ENCODE results near the gene CCDC85B. TPM values are rescaled to one million over a fixed set of nuclear protein-coding genes. Genes with fewer than 3 reads are reported as not detected.
"Not testable (repeated sequence)": the region's sequence is repeated elsewhere in the genome, so short reads cannot be mapped to it uniquely, and the experiment has no call there.

CCDC85B gene
- total RNA-seq, 4 donors from 2014 or later = 7.9 to 140 (median 23.1) TPM

- Histone ChIP-seq H3K4me1 (peaks cover 31 to 65% (median 49%) of the 10 kb centered on the region in 4 donors), H3K9me3 (no peaks in the 10 kb centered on the region), H3K27me3 (no peaks in the 10 kb centered on the region), H3K27ac (peak overlapping the region; percentile 95 to 99 (median 97)), H3K36me3 (peaks cover 0 to 5% (median 0%) of the 10 kb centered on the region in 4 donors), H3K4me3 (peak overlapping the region; percentile 50 to 79 (median 54))
- in situ Hi-C loops (cut with MboI; ENCODE audit: low pct_ligation_motif_present in 1 of 4, low pct_unique_long_range_greater_than_20kb in 1 of 4, low sequenced_read_pairs in 3 of 4) = loop anchor here in 3 of 4 donors (10.0 to 25.0 kb wide), 2 partner anchors 97 to 100 kb away; no protein-coding TSS in a partner anchor
- WGBS, 2 donors (ENCODE audit: low coverage in 1 of 2) = 5% methylated on average over 21 of the region's 23 CpGs; no CpG with 5 or more reads in 1 of the 2 donors
- TF ChIP-seq POLR2AphosphoS5 (IDR thresholded peaks at IDR 0.05) = no peak
- TF ChIP-seq, protein P1, sequence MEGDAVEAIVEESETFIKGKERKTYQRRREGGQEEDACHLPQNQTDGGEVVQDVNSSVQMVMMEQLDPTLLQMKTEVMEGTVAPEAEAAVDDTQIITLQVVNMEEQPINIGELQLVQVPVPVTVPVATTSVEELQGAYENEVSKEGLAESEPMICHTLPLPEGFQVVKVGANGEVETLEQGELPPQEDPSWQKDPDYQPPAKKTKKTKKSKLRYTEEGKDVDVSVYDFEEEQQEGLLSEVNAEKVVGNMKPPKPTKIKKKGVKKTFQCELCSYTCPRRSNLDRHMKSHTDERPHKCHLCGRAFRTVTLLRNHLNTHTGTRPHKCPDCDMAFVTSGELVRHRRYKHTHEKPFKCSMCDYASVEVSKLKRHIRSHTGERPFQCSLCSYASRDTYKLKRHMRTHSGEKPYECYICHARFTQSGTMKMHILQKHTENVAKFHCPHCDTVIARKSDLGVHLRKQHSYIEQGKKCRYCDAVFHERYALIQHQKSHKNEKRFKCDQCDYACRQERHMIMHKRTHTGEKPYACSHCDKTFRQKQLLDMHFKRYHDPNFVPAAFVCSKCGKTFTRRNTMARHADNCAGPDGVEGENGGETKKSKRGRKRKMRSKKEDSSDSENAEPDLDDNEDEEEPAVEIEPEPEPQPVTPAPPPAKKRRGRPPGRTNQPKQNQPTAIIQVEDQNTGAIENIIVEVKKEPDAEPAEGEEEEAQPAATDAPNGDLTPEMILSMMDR (IDR thresholded peaks at IDR 0.05) = no peak
- TF ChIP-seq POLR2A (IDR thresholded peaks at IDR 0.05) = no peak
- no peak for TF ChIP-seq EP300 (IDR thresholded peaks at IDR 0.05; ENCODE audit: low read depth)
- DNase-seq = no peak
- intact Hi-C loops (cut with DNase I; ENCODE audit: low total_unique reads) = loop anchor here (2.0 kb wide), 1 partner anchor 31 kb away; the partner anchor contains the start of genes C11orf68 and DRAP1
These were observed 2.7 kb upstream of the CCDC85B start for GRCh38 chr11:65887723-65888162.

DNA sequence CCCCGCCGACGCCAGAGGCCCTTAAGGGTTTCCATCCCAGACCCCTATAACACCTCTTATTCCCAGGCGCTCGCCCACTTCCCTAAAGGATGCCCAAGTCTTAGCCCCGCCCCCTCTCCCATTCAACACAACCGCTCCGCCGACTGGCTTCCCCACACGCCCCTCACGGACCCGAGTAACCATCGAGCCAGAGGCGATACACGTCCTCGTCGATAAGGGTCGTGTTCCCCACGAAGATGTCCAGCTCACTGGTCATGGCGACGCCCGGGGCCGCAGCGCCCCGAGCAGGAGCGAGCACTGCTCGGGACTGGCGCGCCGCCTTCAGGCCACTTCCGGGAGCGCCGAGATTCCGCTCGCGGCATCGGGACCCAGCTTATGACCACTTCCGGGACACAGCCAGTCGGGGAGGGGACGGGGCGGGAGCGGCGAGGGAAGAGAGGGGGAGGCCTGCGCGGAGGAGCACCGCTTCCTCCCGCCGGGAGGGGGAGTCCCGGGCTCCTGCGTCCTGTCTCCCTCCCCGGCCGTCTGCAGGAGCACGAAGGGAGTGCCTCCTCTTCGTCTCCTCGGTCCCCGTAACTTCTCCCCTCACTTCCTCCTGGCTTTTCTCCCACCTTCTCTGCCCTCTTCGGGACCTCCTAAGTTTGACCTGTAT lies 2.2 kb upstream of the CCDC85B start, which contains the start of gene FIBP:
FIBP (minus strand) TSS at position 309 of the 652 bp plus-strand sequence; CDS start at position 256, 53 bp downstream.
- peaks cover 0 to 4% (median 0%) of the 10 kb centered on the region in 4 donors for H3K36me3 ChIP-seq
- WGBS, 2 donors (ENCODE audit: low coverage in 1 of 2) = 0 to 1% methylated on average over 3 to 53 of the region's 57 CpGs
- intact Hi-C loops (cut with DNase I; ENCODE audit: low total_unique reads) = loop anchor here (2.0 kb wide), 1 partner anchor 31 kb away; the partner anchor contains the start of genes C11orf68 and DRAP1
- H3K27me3 ChIP-seq = no peaks in the 10 kb centered on the region
- H3K9me3 ChIP-seq = no peaks in the 10 kb centered on the region
- peaks cover 36 to 70% (median 55%) of the 10 kb centered on the region in 4 donors for H3K4me1 ChIP-seq
- in situ Hi-C loops (cut with MboI; ENCODE audit: low pct_ligation_motif_present in 1 of 4, low pct_unique_long_range_greater_than_20kb in 1 of 4, low sequenced_read_pairs in 3 of 4) = loop anchor here in 3 of 4 donors (10.0 to 25.0 kb wide), 2 partner anchors 97 to 99 kb away; no protein-coding TSS in a partner anchor
- peak within 1 kb of the TSS; percentile 50 to 79 (median 54) for H3K4me3 ChIP-seq
- peak within 1 kb of the TSS; percentile 95 to 99 (median 97) for H3K27ac ChIP-seq
- peak; percentile 90 to 97 (median 93) for TF ChIP-seq POLR2AphosphoS5 (IDR thresholded peaks at IDR 0.05)
- no peak for TF ChIP-seq EP300 (IDR thresholded peaks at IDR 0.05; ENCODE audit: low read depth)
- TF ChIP-seq, protein P1 (IDR thresholded peaks at IDR 0.05) = peak; percentile 77 to 99 (median 87)
- peak; percentile 94 for TF ChIP-seq POLR2A (IDR thresholded peaks at IDR 0.05)
- peak; percentile 98 for DNase-seq

DNA sequence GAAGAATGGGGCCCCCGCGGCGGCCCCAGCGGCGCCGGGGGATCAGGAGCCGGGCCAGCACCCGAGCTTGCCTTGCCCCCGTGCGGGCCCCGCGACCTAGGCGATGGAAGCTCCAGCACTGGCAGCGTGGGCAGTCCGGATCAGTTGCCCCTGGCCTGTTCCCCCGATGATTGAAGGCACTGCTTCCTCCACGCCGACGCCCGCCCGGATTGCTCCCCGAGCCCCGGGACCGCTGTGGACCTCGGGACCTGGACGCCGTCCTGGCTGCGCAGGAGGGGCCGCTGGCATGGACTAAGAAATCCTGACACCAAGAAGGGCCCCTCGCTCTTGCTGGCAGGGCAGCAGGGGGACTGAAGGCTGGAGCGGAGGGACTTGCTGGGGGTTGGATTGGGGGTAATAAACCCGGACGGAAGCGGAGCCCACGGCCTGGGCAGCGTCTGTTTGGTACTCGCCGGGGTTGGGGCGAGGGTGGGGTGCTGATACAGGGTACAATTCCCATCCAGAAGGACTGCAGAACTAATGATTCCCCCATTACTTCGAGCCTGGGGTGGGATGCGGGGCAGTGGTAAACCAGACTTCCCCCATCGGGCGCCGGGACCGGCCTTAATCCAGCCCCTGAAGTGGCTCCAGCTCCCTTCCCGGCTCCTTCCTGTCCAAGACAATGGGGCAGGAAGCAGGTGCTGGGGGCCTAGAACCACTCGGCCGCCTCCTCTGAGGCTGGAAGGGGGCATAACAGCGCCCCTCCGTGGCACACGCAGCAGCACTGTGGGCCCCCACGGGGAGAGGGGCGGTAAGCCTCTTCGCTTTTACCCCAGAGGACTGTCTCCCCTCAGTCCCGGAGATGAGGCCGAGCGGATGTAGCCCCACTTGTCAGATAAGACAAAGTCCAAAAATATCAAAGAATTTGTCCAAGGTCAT lies 1.0 kb downstream of the CCDC85B start:
- intact Hi-C loops (cut with DNase I; ENCODE audit: low total_unique reads) (no loop called here), in situ Hi-C loops (cut with MboI; ENCODE audit: low pct_ligation_motif_present in 1 of 4, low pct_unique_long_range_greater_than_20kb in 1 of 4, low sequenced_read_pairs in 3 of 4) (loop anchor here in 2 of 4 donors (25.0 kb wide), 1 partner anchor 96 kb away; no protein-coding TSS in a partner anchor)
- DNase-seq = no peak
- Histone ChIP-seq H3K27ac (peak overlapping the region; percentile 95 to 99 (median 97)), H3K4me3 (peak overlapping the region; percentile 45 to 79 (median 69)), H3K9me3 (no peaks in the 10 kb centered on the region), H3K4me1 (peaks cover 39 to 72% (median 58%) of the 10 kb centered on the region in 4 donors), H3K27me3 (no peaks in the 10 kb centered on the region), H3K36me3 (no peaks in the 10 kb centered on the region)
- WGBS, 2 donors (ENCODE audit: low coverage in 1 of 2) = 5% methylated on average over 54 of the region's 57 CpGs; no CpG with 5 or more reads in 1 of the 2 donors
- TF ChIP-seq EP300 (IDR thresholded peaks at IDR 0.05; ENCODE audit: low read depth) (no peak), POLR2A (IDR thresholded peaks at IDR 0.05) (peak; percentile 17), POLR2AphosphoS5 (IDR thresholded peaks at IDR 0.05) (peak in 1 of 3 donors; percentile 22)
- TF ChIP-seq, protein P1 (IDR thresholded peaks at IDR 0.05) = no peak

GRCh38 chr11:65892137-65892540 lies 1.7 kb downstream of the CCDC85B start:
- DNase-seq = peak; percentile 8
- Histone ChIP-seq H3K4me1 (peaks cover 39 to 66% (median 57%) of the 10 kb centered on the region in 4 donors), H3K4me3 (peak overlapping the region in 2 of 4 donors; percentile 65 to 79), H3K27ac (peak overlapping the region; percentile 95 to 99 (median 97))
- H3K27me3 ChIP-seq; intact Hi-C loops (cut with DNase I; ENCODE audit: low total_unique reads); H3K36me3 ChIP-seq; H3K9me3 ChIP-seq: not testable (repeated sequence)
- WGBS, 2 donors (ENCODE audit: low coverage in 1 of 2) = 70% methylated on average over 5 of the region's 5 CpGs; no CpG with 5 or more reads in 1 of the 2 donors
- in situ Hi-C loops (cut with MboI; ENCODE audit: low pct_ligation_motif_present in 1 of 4, low pct_unique_long_range_greater_than_20kb in 1 of 4, low sequenced_read_pairs in 3 of 4) = loop anchor here in 2 of 4 donors (25.0 kb wide), 1 partner anchor 95 kb away; no protein-coding TSS in a partner anchor
